Naive thymus-derived CD8-positive, alpha-beta T cell (primary cell): ENCODE data around the gene ADIPOR1. TPM values are rescaled to one million over a fixed set of nuclear protein-coding genes. Genes with fewer than 3 reads are reported as not detected.

Source experiments
- polyA plus RNA-seq, 3 donors: library from polyadenylated mRNA; unstranded; fragments of 300-500 nt; fragmentation: Illumina TruSeq; gene quantifications; one replicate each; pipeline ENCODE4 v1.2.3, GENCODE V29; 2021
- total RNA-seq, 8 experiments: library from RNA in 2 of 8; stranded (reverse) in 2 of 8; gene quantifications; one replicate each; pipeline ENCODE4 v1.2.3 and lab custom pipeline; 2021 to 2026

Gene ADIPOR1
- total and polyA plus RNA-seq, 5 experiments from 2014 or later, result 51.9 to 91.8 (median 71.6) TPM

Other genes starting within 250 kb of the ADIPOR1 start
- gene SYT2, start 247.9 kb downstream of the ADIPOR1 start, total RNA-seq, result not detected
- gene SYT2, start 247.9 kb downstream of the ADIPOR1 start, polyA plus RNA-seq, result under 1 TPM in 1 of 3 donors, not detected in 2; 0.02 TPM
- gene KDM5B, start 149.9 kb downstream of the ADIPOR1 start, total RNA-seq, result 10 to 100 TPM; 45.6 to 48.0 TPM
- gene KDM5B, start 149.9 kb downstream of the ADIPOR1 start, polyA plus RNA-seq, result 10 to 100 TPM in 2 of 3 donors, 1 to 10 TPM in 1; 7.9 to 11.9 (median 11.5) TPM
- gene PCAT6, start 147.4 kb downstream of the ADIPOR1 start, total RNA-seq, result under 1 TPM in 1 of 2 experiments, not detected in 1; 0.71 TPM
- 1 to 10 TPM in 1 of 3 donors, not detected in 2; 1.2 TPM for gene PCAT6, start 147.4 kb downstream of the ADIPOR1 start, polyA plus RNA-seq
- 10 to 100 TPM; 13.8 to 15.1 TPM for gene RABIF, start 69.2 kb downstream of the ADIPOR1 start, total RNA-seq
- gene RABIF, start 69.2 kb downstream of the ADIPOR1 start, polyA plus RNA-seq, result 10 to 100 TPM; 14.2 to 20.3 (median 15.6) TPM
- 10 to 100 TPM; 23.0 to 25.4 TPM for gene KLHL12, start 31.1 kb downstream of the ADIPOR1 start, total RNA-seq
- 10 to 100 TPM; 12.5 to 16.5 (median 15.1) TPM for gene KLHL12, start 31.1 kb downstream of the ADIPOR1 start, polyA plus RNA-seq
- gene CYB5R1, start 8.9 kb upstream of the ADIPOR1 start, total RNA-seq, result 10 to 100 TPM; 51.1 to 52.3 TPM
- 10 to 100 TPM; 57.4 to 60.5 (median 60.1) TPM for gene CYB5R1, start 8.9 kb upstream of the ADIPOR1 start, polyA plus RNA-seq
- gene TMEM183A, start 49.1 kb upstream of the ADIPOR1 start, total RNA-seq, result 10 to 100 TPM; 85.4 to 92.0 TPM
- gene TMEM183A, start 49.1 kb upstream of the ADIPOR1 start, polyA plus RNA-seq, result 10 to 100 TPM; 46.2 to 53.6 (median 47.4) TPM
- 1 to 10 TPM; 1.4 to 1.6 TPM for gene PPFIA4, start 68.2 kb upstream of the ADIPOR1 start, total RNA-seq
- gene PPFIA4, start 68.2 kb upstream of the ADIPOR1 start, polyA plus RNA-seq, result under 1 TPM in 1 of 3 donors, not detected in 2; 0.18 TPM
- gene MYOG, start 127.7 kb upstream of the ADIPOR1 start, total RNA-seq, result not detected
- gene MYOG, start 127.7 kb upstream of the ADIPOR1 start, polyA plus RNA-seq, result not detected
- not detected for gene ADORA1, start 169.4 kb upstream of the ADIPOR1 start, total RNA-seq
- not detected for gene ADORA1, start 169.4 kb upstream of the ADIPOR1 start, polyA plus RNA-seq
- not detected for gene MYBPH, start 217.5 kb upstream of the ADIPOR1 start, total RNA-seq
- gene MYBPH, start 217.5 kb upstream of the ADIPOR1 start, polyA plus RNA-seq, result not detected
- gene CHI3L1, start 228.4 kb upstream of the ADIPOR1 start, total RNA-seq, result not detected
- not detected for gene CHI3L1, start 228.4 kb upstream of the ADIPOR1 start, polyA plus RNA-seq